Hypothalamus (tissue), 51 donors: ENCODE measurements around the gene DLGAP1.

Experiments
- DNase-seq, 51 donors: peaks; one replicate each; lab custom pipeline; 2025; lab: John Stamatoyannopoulos, UW

DLGAP1 gene

GRCh38 chr18:4246374-4246773, 208.7 kb downstream of the DLGAP1 start:
- DNase-seq = no peak

GRCh38 chr18:4245456-4245855, 209.7 kb downstream of the DLGAP1 start:
- DNase-seq = no peak

- no peak for DNase-seq
Observed at GRCh38 chr18:4242431-4243161, 212.5 kb downstream of the DLGAP1 start.

- no peak for DNase-seq
Observed at GRCh38 chr18:4241090-4241617, 214.0 kb downstream of the DLGAP1 start.

- DNase-seq = no peak
Observed at GRCh38 chr18:4238966-4239365, 216.1 kb downstream of the DLGAP1 start.

- no peak for DNase-seq
Observed at GRCh38 chr18:4237664-4238041, 217.5 kb downstream of the DLGAP1 start.

- DNase-seq = no peak
Observed at GRCh38 chr18:4236940-4237663, 218.0 kb downstream of the DLGAP1 start.

GRCh38 chr18:4233468-4233867, 221.6 kb downstream of the DLGAP1 start:
- DNase-seq = no peak

- no peak for DNase-seq
Observed at GRCh38 chr18:4232656-4233055, 222.5 kb downstream of the DLGAP1 start.

- no peak for DNase-seq
Observed at GRCh38 chr18:4231260-4231659, 223.8 kb downstream of the DLGAP1 start.

GRCh38 chr18:4230450-4231168, 224.5 kb downstream of the DLGAP1 start:
- DNase-seq = no peak

GRCh38 chr18:4224031-4224704, 230.9 kb downstream of the DLGAP1 start:
- DNase-seq = no peak

GRCh38 chr18:4211111-4211837, 243.8 kb downstream of the DLGAP1 start:
- no peak for DNase-seq

GRCh38 chr18:4208366-4208765, 246.7 kb downstream of the DLGAP1 start:
- DNase-seq = no peak

- no peak for DNase-seq
Observed at GRCh38 chr18:4207383-4207985, 247.6 kb downstream of the DLGAP1 start.

GRCh38 chr18:4204438-4204720, 250.7 kb downstream of the DLGAP1 start:
- no peak for DNase-seq

- no peak for DNase-seq
Observed at GRCh38 chr18:4203568-4204437, 251.3 kb downstream of the DLGAP1 start.

GRCh38 chr18:4200399-4200798, 254.7 kb downstream of the DLGAP1 start:
- DNase-seq = no peak

- peak in 1 of 51 donors; percentile 17 for DNase-seq
Observed at GRCh38 chr18:4198956-4199355, 256.2 kb downstream of the DLGAP1 start.
